Motor neuron (in vitro differentiated cells): ENCODE data around the gene ACSF3. TPM values are rescaled to one million over a fixed set of nuclear protein-coding genes. Genes with fewer than 3 reads are reported as not detected.
A peak's percentile ranks its signal among the peaks of the same experiment; 100 is the strongest.

Experiments
- ATAC-seq, 8 experiments: fragments of 200-7000 bp; cut with Tn5 transposase; replicated peaks in 6 of 8; 2 replicates each; pipeline ENCODE4 v1.8.0; 2021; ENCODE audit warnings: mild to moderate bottlenecking in 8 of 8, moderate library complexity in 8 of 8
- H3K27ac ChIP-seq, 2 donors: fragments of 250-450 bp; sonication (Bioruptor Pico); 2 replicates each; pipeline ENCODE4 v1.9.0; 2021; ENCODE audit warnings: antibody characterized with exemption in 2 of 2, mild to moderate bottlenecking in 2 of 2, moderate library complexity in 1 of 2
- H3K4me1 ChIP-seq, 2 donors: fragments of 250-450 bp; sonication (Bioruptor Pico); replicated peaks in 1 of 2; 2 replicates each; pipeline ENCODE4 v1.6.1; 2021; ENCODE audit warnings: antibody characterized with exemption in 2 of 2, mild to moderate bottlenecking in 2 of 2, moderate library complexity in 1 of 2
- H3K4me3 ChIP-seq, 5 donors: fragments of 250-450 bp; sonication (Bioruptor Pico); 2 replicates each; pipeline ENCODE4 v1.9.0; 2021; ENCODE audit warnings: antibody characterized with exemption in 5 of 5, mild to moderate bottlenecking in 5 of 5, moderate library complexity in 4 of 5
- WGBS, 10 experiments: fragments of 450-650 bp; shearing (Covaris generic); methylation state at CpG; one replicate each; pipeline ENCODE4 v1.0.0; 2022; 5-methylcytosine and 5-hydroxymethylcytosine counted together
- in situ Hi-C, 9 experiments: fragments of 400-800 bp; cut with MboI; loops; one replicate each; pipeline ENCODE4 v1.15.0; 2021; ENCODE audit warnings: low sequenced_read_pairs in 9 of 9, low pct_unique_long_range_greater_than_20kb in 2 of 9; ENCODE audit not compliant: unreplicated experiment in 9 of 9
- total RNA-seq, 8 experiments: library from RNA; unstranded; fragments of 300-600 nt; gene quantifications; 2 replicates each; pipeline versions ENCODE4 v1.2.3 to v1.2.4, GENCODE V29; 2022

Gene ACSF3
- total RNA-seq, 8 experiments from 2014 or later: 7.7 to 39.8 (median 13.8) TPM

GRCh38 chr16:89147085-89147817 is 53.6 kb downstream of the ACSF3 start:
- peaks cover 0 to 3% of the 10 kb centered on the region in 2 donors for H3K4me1 ChIP-seq
- no peak overlapping the region for H3K4me3 ChIP-seq
- in situ Hi-C loops: no loop called here
- H3K27ac ChIP-seq: no peak overlapping the region
- 73 to 100% (median 92%) methylated on average over 2 to 3 of the region's 11 CpGs; no CpG with 5 or more reads in 6 of the 10 experiments for WGBS, 10 experiments
- peak in 3 of 8 experiments; percentile 41 to 57 (median 51) for ATAC-seq

- Histone ChIP-seq H3K4me3 (no peak overlapping the region), H3K27ac (no peak overlapping the region), H3K4me1 (no peaks in the 10 kb centered on the region)
- in situ Hi-C loops: no loop called here
- 40 to 100% (median 98%) methylated on average over 1 to 7 of the region's 9 CpGs; no CpG with 5 or more reads in 3 of the 10 experiments for WGBS, 10 experiments
- ATAC-seq: no peak
These were observed 55.7 kb downstream of the ACSF3 start for GRCh38 chr16:89149386-89149785.

GRCh38 chr16:89150090-89150835 is 56.6 kb downstream of the ACSF3 start:
- in situ Hi-C loops: loop anchor here in 3 of 9 experiments (25.0 kb wide), 3 partner anchors 213 to 413 kb away; partner anchors contain the start of genes APRT (in 1 of the 3) and CDT1 (in 1 of the 3)
- 54 to 95% (median 92%) methylated on average over 2 to 10 of the region's 18 CpGs; no CpG with 5 or more reads in 2 of the 10 experiments for WGBS, 10 experiments

GRCh38 chr16:89150981-89151380 is 57.3 kb downstream of the ACSF3 start:
- in situ Hi-C loops: loop anchor here in 3 of 9 experiments (25.0 kb wide), 3 partner anchors 214 to 414 kb away; partner anchors contain the start of genes APRT (in 1 of the 3) and CDT1 (in 1 of the 3)
- ATAC-seq: no peak
- 70 to 100% (median 97%) methylated on average over 1 to 8 of the region's 8 CpGs; no CpG with 5 or more reads in 2 of the 10 experiments for WGBS, 10 experiments
- Histone ChIP-seq H3K27ac (no peak overlapping the region), H3K4me3 (no peak overlapping the region), H3K4me1 (no peaks in the 10 kb centered on the region)

More at GRCh38 chr16:89150090-89150835, 56.6 kb downstream of the ACSF3 start:
- Histone ChIP-seq H3K4me1 (no peaks in the 10 kb centered on the region), H3K27ac (no peak overlapping the region), H3K4me3 (no peak overlapping the region)
- ATAC-seq: no peak

DNA sequence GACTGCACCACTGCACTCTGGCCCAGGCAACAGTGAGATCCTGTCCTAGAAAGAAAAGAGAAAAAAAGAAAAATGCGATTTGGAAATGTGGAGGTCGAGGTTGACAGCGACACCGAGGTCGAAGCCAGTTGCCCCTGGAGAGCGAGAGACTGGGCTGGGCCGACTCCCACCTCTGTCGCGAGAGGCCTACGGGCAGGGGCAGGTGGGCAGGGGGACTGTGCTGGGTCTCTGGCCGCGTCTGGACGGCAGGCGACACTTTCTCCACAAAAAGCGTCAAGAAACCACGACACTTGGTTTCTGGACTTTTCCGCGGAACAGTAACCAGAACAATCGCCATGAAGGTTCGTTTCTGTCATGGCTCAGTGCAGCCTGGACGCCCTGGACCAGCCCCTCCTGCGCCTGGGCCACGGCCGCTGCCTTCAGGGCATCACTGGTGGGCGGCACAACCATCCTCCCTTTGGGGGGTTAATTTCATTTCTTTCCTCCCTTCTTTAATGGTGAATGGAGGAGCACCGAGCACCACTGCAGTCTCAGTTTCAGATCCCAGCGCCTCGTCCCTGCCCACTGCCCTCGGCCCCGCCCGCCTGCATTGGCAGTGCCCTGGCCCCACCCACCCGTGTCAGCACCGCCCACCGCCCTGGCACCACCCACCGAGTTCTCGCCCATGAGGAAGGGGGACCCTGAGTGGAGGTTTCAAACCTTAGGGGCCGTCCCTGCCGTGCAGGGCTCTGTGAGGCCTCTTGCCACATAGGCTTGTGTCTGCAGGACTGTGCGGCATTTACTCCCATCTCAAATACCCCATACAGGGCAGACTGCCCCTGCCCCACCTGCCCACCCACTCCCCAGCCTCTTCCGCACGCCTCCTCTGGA is 59.4 kb downstream of the ACSF3 start:
- 60 to 98% (median 86%) methylated on average over 2 to 15 of the region's 41 CpGs; no CpG with 5 or more reads in 3 of the 10 experiments for WGBS, 10 experiments
- Histone ChIP-seq H3K4me1 (no peaks in the 10 kb centered on the region), H3K4me3 (no peak overlapping the region), H3K27ac (no peak overlapping the region)
- in situ Hi-C loops: loop anchor here in 3 of 9 experiments (25.0 kb wide), 3 partner anchors 216 to 416 kb away; partner anchors contain the start of genes APRT (in 1 of the 3) and CDT1 (in 1 of the 3)
- ATAC-seq: peak in 4 of 8 experiments; percentile 4 to 23 (median 14)

GRCh38 chr16:89153848-89154271 is 60.2 kb downstream of the ACSF3 start:
- no peak overlapping the region for H3K4me3 ChIP-seq
- peak in 2 of 8 experiments; percentile 14 to 24 for ATAC-seq
- peaks cover 3 to 5% of the 10 kb centered on the region in 2 donors for H3K4me1 ChIP-seq
- WGBS, 10 experiments: 88 to 100% methylated on average over 1 to 8 of the region's 19 CpGs; no CpG with 5 or more reads in 8 of the 10 experiments
- in situ Hi-C loops: loop anchor here in 3 of 9 experiments (25.0 kb wide), 3 partner anchors 217 to 417 kb away; partner anchors contain the start of genes APRT (in 1 of the 3) and CDT1 (in 1 of the 3)
- no peak overlapping the region for H3K27ac ChIP-seq

DNA sequence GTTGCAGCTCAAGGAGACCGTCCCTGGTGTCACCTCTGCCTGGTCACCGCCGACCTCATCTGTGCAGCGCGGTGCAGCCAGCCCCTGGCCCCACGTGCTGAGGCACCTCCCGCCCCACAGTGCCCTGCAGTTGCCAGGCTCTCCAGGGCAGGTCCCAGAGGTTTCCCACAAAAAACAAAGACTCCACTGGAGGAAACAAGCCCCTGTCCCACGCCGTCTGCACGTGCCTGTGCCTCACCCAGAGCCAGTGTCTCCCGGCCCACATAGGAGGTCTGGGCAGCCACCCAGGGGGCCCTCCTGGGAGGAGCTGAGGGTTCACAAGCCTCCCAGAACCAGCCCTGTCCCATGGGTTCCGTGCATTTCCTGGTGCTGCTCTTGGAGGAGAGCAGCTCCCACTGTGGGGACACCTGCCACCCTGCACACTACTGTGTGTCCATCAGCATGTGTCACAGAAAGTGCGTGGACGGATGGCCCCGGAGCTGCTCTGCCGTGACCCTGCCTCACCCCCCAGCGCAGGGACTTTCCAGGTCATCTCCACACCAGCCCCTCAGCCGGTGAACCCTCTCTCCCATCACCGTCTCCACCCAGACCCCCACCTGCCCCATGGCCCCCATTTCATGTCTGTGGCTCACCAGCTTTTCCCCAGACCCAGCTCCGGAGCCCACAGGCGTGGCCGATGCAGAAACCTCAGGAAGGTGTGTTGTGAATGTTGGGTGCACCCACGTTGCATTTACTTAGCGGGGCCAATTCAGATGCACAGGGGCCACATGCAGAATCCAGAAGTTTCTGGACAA is 60.9 kb downstream of the ACSF3 start:
- H3K27ac ChIP-seq: no peak overlapping the region
- peaks cover 10% of the 10 kb centered on the region in 2 donors for H3K4me1 ChIP-seq
- 60 to 81% (median 65%) methylated on average over 1 to 10 of the region's 24 CpGs; no CpG with 5 or more reads in 7 of the 10 experiments for WGBS, 10 experiments
- in situ Hi-C loops: loop anchor here in 3 of 9 experiments (25.0 kb wide), 3 partner anchors 217 to 417 kb away; partner anchors contain the start of genes APRT (in 1 of the 3) and CDT1 (in 1 of the 3)
- no peak overlapping the region for H3K4me3 ChIP-seq
- peak in 1 of 8 experiments; percentile 10 for ATAC-seq

DNA sequence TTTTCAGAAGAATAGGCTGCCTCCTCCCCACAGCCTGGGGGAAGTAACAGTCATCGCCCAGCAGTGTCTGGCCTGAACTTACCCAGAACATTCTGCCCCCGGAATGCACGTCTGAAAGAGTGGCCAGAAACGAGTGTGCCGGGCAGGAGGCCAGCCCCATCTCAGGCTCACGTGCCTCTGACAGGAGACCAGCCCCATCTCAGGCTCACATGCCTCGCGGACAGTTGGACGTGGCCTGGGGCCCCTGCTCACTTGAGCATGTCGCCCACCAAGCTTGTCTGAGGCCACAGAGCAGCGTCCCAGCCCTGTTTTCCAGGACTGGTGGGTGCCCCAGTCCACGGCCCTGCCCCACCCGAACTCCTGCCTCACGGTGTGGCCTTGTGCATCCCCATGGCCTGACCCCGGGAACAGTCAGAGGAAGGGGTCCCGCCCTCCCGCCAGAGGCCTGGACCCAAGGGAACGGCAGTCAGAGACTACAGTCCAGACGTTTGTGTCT is 61.6 kb downstream of the ACSF3 start:
- WGBS, 10 experiments: 0 to 100% (median 44%) methylated on average over 1 to 9 of the region's 19 CpGs; no CpG with 5 or more reads in 4 of the 10 experiments
- Histone ChIP-seq H3K4me1 (peaks cover 12 to 15% of the 10 kb centered on the region in 2 donors), H3K27ac (no peak overlapping the region), H3K4me3 (no peak overlapping the region)
- peak in 6 of 8 experiments; percentile 6 to 69 (median 32) for ATAC-seq
- in situ Hi-C loops: loop anchor here in 3 of 9 experiments (25.0 kb wide), 3 partner anchors 218 to 418 kb away; partner anchors contain the start of genes APRT (in 1 of the 3) and CDT1 (in 1 of the 3)

DNA sequence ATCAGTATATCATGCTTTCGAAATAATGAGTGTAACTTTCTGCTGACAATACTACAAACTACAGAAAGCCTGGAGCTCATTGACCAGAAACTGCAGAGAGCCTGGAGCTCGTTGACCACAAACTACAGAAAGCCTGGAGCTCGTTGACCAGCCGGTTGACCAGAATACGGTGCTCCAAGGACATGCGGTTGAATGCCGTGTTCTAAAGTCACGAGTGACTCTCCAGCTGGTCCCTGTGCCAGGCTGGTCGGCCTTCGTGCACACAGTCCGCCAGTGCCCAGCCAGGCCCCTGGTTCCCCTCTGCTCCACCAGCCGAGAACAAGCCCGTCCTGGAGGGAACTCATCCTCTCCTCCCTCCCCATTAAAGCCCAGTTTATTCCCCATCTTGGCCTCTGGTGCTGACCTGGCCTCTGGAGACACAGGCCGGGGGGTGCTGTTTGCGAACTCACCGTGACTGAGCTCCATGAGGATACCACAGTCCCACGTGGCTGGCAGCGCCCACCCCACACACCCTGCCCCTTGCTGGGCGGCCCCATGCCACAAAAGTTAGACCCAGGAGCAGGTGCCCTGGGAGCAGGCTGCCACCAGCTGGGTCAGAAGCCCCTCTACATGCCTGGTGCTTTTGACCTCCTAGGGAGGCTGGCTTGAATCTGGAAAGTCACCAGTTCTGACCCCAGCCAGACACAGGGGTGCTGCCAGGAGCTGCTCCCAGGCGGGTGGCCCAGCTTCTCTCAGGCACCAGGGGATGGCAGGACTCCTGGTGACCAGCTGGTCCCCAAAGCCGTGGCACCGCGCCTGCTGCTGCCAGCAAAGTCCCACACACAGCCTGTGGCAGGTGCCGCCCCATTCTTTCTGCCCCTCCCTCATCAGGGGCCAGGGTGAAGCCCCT is 62.4 kb downstream of the ACSF3 start:
- WGBS, 10 experiments: 25 to 100% (median 80%) methylated on average over 1 to 10 of the region's 24 CpGs; no CpG with 5 or more reads in 3 of the 10 experiments
- peak in 1 of 8 experiments; percentile 7 for ATAC-seq
- Histone ChIP-seq H3K4me3 (no peak overlapping the region), H3K4me1 (peaks cover 12 to 15% of the 10 kb centered on the region in 2 donors), H3K27ac (no peak overlapping the region)
- in situ Hi-C loops: loop anchor here in 3 of 9 experiments (25.0 kb wide), 3 partner anchors 219 to 419 kb away; partner anchors contain the start of genes APRT (in 1 of the 3) and CDT1 (in 1 of the 3)
